ENCODE data around the gene GGT7. TPM values are rescaled to one million over a fixed set of nuclear protein-coding genes. Genes with fewer than 3 reads are reported as not detected.
"Not testable (repeated sequence)": the region's sequence is repeated elsewhere in the genome, so short reads cannot be mapped to it uniquely, and the experiment has no call there.

The GGT7 gene
- total RNA-seq, 1 donor = 12.7 TPM

DNA sequence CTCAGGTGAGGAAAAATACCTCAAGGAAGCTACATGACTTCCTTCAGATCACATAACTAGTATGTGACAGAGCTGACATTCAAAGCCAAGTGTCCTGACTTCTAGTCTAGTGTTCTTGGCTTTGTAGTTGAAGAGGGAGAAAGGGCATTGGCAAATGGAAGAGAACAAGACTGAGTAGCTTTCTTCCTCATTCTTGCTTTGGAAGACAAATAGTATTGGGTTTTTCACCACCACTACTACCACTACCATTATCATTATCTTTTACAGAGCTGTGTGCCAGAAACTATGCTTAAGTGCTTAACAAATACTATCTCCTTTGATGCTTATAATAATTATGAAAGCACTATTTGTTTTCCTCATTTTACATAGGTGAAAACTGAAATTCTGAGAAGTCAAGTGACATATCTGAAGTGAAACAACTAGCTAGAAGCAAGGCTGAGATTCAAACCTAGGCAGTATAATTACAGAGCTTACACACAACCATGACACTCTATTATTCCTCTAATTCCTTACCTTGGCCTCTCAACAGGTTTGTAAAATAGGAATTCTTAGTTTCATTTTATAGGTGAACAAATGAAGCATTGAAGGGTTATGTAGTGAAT, 10.5 kb upstream of the GGT7 start:
- Histone ChIP-seq H3K4me2 (ENCODE audit: insufficient read depth, low read length) (no peak overlapping the region), H3K9me3 (ENCODE audit: low read depth, low read length) (no peaks in the 10 kb centered on the region), H3K4me3 (ENCODE audit: insufficient read depth, low read length) (no peak overlapping the region), H3K36me3 (ENCODE audit: insufficient read depth, low read length) (peaks cover 13% of the 10 kb centered on the region), H3K27me3 (ENCODE audit: insufficient read depth, low read length) (no peaks in the 10 kb centered on the region), H3K79me2 (ENCODE audit: insufficient read depth, low read length) (peaks cover 9% of the 10 kb centered on the region), H3K4me1 (ENCODE audit: insufficient read depth, low read length) (no peaks in the 10 kb centered on the region), H3K27ac (ENCODE audit: low read depth, low read length) (no peak overlapping the region), H4K20me1 (ENCODE audit: insufficient read depth, low read length) (peaks cover 4% of the 10 kb centered on the region), H2AFZ (ENCODE audit: low read length) (no peak overlapping the region)
- TF ChIP-seq, protein P1, sequence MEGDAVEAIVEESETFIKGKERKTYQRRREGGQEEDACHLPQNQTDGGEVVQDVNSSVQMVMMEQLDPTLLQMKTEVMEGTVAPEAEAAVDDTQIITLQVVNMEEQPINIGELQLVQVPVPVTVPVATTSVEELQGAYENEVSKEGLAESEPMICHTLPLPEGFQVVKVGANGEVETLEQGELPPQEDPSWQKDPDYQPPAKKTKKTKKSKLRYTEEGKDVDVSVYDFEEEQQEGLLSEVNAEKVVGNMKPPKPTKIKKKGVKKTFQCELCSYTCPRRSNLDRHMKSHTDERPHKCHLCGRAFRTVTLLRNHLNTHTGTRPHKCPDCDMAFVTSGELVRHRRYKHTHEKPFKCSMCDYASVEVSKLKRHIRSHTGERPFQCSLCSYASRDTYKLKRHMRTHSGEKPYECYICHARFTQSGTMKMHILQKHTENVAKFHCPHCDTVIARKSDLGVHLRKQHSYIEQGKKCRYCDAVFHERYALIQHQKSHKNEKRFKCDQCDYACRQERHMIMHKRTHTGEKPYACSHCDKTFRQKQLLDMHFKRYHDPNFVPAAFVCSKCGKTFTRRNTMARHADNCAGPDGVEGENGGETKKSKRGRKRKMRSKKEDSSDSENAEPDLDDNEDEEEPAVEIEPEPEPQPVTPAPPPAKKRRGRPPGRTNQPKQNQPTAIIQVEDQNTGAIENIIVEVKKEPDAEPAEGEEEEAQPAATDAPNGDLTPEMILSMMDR (IDR thresholded peaks at IDR 0.05; ENCODE audit: extremely low read depth, low read depth, low read length) = no peak
- no peak for DNase-seq (ENCODE audit: insufficient read length, low spot score, missing footprints)

DNA sequence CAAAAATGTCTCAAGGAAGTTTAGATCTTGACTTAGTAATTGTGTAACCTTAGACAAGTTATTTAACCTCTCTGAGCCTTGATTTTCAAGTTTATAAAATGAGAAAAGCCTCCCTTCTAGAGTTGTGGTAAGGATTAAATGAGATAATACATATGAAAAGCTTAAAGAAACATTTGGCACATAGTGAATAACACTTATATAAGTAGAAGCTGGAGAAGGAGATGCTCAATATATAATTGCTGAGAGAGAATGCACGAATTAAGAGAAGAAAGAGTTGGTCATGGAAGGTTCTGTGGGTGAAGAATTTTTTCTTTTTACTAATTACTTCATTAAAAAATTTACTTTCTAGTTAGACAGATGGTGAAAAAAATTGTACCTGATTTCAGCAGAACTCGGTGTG, 9.0 kb upstream of the GGT7 start:
- Histone ChIP-seq H3K27me3 (ENCODE audit: insufficient read depth, low read length) (no peaks in the 10 kb centered on the region), H3K79me2 (ENCODE audit: insufficient read depth, low read length) (peaks cover 21% of the 10 kb centered on the region), H3K4me3 (ENCODE audit: insufficient read depth, low read length) (no peak overlapping the region), H3K4me1 (ENCODE audit: insufficient read depth, low read length) (peaks cover 4% of the 10 kb centered on the region), H3K36me3 (ENCODE audit: insufficient read depth, low read length) (peaks cover 13% of the 10 kb centered on the region), H3K9me3 (ENCODE audit: low read depth, low read length) (no peaks in the 10 kb centered on the region), H3K27ac (ENCODE audit: low read depth, low read length) (no peak overlapping the region), H2AFZ (ENCODE audit: low read length) (no peak overlapping the region), H3K4me2 (ENCODE audit: insufficient read depth, low read length) (no peak overlapping the region), H4K20me1 (ENCODE audit: insufficient read depth, low read length) (peaks cover 9% of the 10 kb centered on the region)
- no peak for DNase-seq (ENCODE audit: insufficient read length, low spot score, missing footprints)
- TF ChIP-seq, protein P1 (IDR thresholded peaks at IDR 0.05; ENCODE audit: extremely low read depth, low read depth, low read length) = no peak

DNA sequence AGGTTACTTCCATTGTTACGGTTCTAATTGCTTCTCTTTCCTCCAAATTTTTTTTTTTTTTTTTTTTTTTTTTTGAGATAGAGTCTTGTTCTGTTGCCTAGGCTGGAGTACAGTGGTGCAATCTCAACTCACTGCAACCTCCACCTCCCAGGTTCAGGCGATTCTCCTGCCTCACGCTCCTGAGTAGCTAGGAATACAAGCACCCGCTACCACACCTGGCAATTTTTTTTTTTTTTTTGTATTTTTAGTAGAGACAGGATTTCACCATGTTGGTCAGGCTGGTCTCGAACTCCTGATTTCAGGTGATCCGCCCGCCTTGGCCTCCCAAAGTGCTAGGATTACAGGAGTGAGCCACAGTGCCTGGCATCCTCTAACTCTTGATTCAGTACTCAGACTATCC, 8.3 kb upstream of the GGT7 start:
- peaks cover 21% of the 10 kb centered on the region for H3K79me2 ChIP-seq (ENCODE audit: insufficient read depth, low read length)
- H3K27ac ChIP-seq (ENCODE audit: low read depth, low read length); H3K4me2 ChIP-seq (ENCODE audit: insufficient read depth, low read length); H2AFZ ChIP-seq (ENCODE audit: low read length); H3K4me1 ChIP-seq (ENCODE audit: insufficient read depth, low read length); H3K4me3 ChIP-seq (ENCODE audit: insufficient read depth, low read length); H4K20me1 ChIP-seq (ENCODE audit: insufficient read depth, low read length); H3K27me3 ChIP-seq (ENCODE audit: insufficient read depth, low read length); H3K9me3 ChIP-seq (ENCODE audit: low read depth, low read length); DNase-seq (ENCODE audit: insufficient read length, low spot score, missing footprints): not testable (repeated sequence)
- H3K36me3 ChIP-seq (ENCODE audit: insufficient read depth, low read length) = peaks cover 13% of the 10 kb centered on the region

DNA sequence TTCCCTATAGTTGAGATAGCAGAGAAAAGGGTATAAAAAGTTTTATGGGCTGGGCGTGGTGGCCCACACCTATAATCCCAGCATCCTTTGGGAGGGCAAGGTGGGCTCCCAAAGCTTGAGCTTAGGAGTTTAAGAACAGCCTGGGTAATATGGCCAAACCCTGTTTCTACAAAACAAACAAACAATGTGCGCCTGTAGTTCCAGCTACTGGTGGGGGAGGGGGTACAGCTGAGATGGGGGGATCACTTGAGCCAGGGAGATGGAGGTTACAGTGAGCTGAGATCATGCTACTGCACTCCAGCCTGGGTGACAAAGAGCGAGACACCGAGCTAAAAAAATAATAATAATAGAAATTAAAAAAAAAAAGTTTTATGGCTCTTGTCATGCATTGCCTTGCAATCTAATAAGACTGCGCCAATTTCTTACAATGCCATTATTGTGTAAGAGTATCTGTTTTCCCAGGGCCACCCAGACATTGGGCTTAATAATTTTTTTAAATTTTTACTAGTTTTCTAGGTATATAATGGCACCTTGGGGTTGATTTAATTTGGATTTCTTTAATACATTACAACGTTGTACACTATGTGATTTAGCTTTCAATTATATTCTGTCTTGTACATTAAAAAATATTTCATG, 7.7 kb upstream of the GGT7 start:
- Histone ChIP-seq H2AFZ (ENCODE audit: low read length) (no peak overlapping the region), H4K20me1 (ENCODE audit: insufficient read depth, low read length) (peaks cover 9% of the 10 kb centered on the region), H3K4me2 (ENCODE audit: insufficient read depth, low read length) (no peak overlapping the region), H3K27me3 (ENCODE audit: insufficient read depth, low read length) (no peaks in the 10 kb centered on the region), H3K4me1 (ENCODE audit: insufficient read depth, low read length) (peaks cover 8% of the 10 kb centered on the region), H3K36me3 (ENCODE audit: insufficient read depth, low read length) (peaks cover 13% of the 10 kb centered on the region), H3K79me2 (ENCODE audit: insufficient read depth, low read length) (peaks cover 21% of the 10 kb centered on the region), H3K27ac (ENCODE audit: low read depth, low read length) (no peak overlapping the region), H3K9me3 (ENCODE audit: low read depth, low read length) (no peaks in the 10 kb centered on the region), H3K4me3 (ENCODE audit: insufficient read depth, low read length) (no peak overlapping the region)
- TF ChIP-seq, protein P1 (IDR thresholded peaks at IDR 0.05; ENCODE audit: extremely low read depth, low read depth, low read length) = no peak
- DNase-seq (ENCODE audit: insufficient read length, low spot score, missing footprints) = no peak
